K562 (cell line): ENCODE results near the gene C11orf98. TPM values are rescaled to one million over a fixed set of nuclear protein-coding genes. Genes with fewer than 3 reads are reported as not detected.

Experiments
- DNMT1 ChIP-seq: fragments of 450-650 bp; IDR thresholded peaks from 2 replicates; pipeline ENCODE4 v1.6.1; 2016; ENCODE audit warnings: antibody characterized with exemption, mild to moderate bottlenecking
- ELF4 ChIP-seq: fragments of 450-650 bp; formaldehyde crosslinking; IDR thresholded peaks from 2 replicates; pipeline ENCODE4 v1.4.0; 2022; ENCODE audit warnings: missing genetic modification characterization
- LARP7 ChIP-seq: fragments of 450-650 bp; IDR thresholded peaks from 2 replicates; pipeline ENCODE4 v1.6.1; 2016
- MAFG ChIP-seq: fragments of 450-650 bp; conservative IDR thresholded peaks from 2 replicates; pipeline ENCODE4 v1.6.1; 2016; ENCODE audit warnings: missing genetic modification characterization, missing compliant biosample characterization
- NFE2 ChIP-seq: IDR thresholded peaks from 2 replicates; pipeline ENCODE4 v1.6.1; 2014; ENCODE audit warnings: antibody characterized with exemption, low read depth
- PRPF4 ChIP-seq: fragments of 200-400 bp; formaldehyde crosslinking; IDR thresholded peaks from one replicate; pipeline ENCODE4 v1.6.1; 2017; ENCODE audit warnings: low read length, low read depth, mild to moderate bottlenecking; ENCODE audit not compliant: insufficient read depth, poor library complexity, severe bottlenecking
- SLC30A9 ChIP-seq: fragments of 250-450 bp; sonication (Bioruptor Pico); IDR thresholded peaks from 2 replicates; pipeline ENCODE4 v1.8.0; 2022; ENCODE audit warnings: mild to moderate bottlenecking, moderate library complexity
- SP2 ChIP-seq: IDR thresholded peaks from 2 replicates; pipeline ENCODE4 v1.6.1; 2011; ENCODE audit warnings: mild to moderate bottlenecking, low read depth, low read length, moderate library complexity; ENCODE audit not compliant: poor library complexity, severe bottlenecking; ENCODE audit errors: extremely low read depth
- SRSF3 ChIP-seq: fragments of 200-400 bp; formaldehyde crosslinking; IDR thresholded peaks from 2 replicates; pipeline ENCODE4 v1.6.1; 2016; ENCODE audit warnings: mild to moderate bottlenecking, low read length, moderate library complexity; ENCODE audit not compliant: insufficient read depth
- STAT6 ChIP-seq: sonication (generic); formaldehyde crosslinking; IDR thresholded peaks from 2 replicates; pipeline ENCODE4 v1.8.1; 2023; ENCODE audit warnings: mild to moderate bottlenecking, missing genetic modification reagents
- TAF1 ChIP-seq: IDR thresholded peaks from 2 replicates; pipeline ENCODE4 v1.6.1; 2011; ENCODE audit warnings: mild to moderate bottlenecking, low read length, moderate library complexity; ENCODE audit not compliant: insufficient read depth, control insufficient read depth, severe bottlenecking; ENCODE audit errors: extremely low read depth
- TBL1XR1 ChIP-seq, 2 experiments: IDR thresholded peaks; 2 replicates each; pipeline ENCODE4 v1.6.1; 2012; ENCODE audit warnings: improper control_type of control experiment in 2 of 2, low read length in 2 of 2, mild to moderate bottlenecking in 1 of 2
- TFAM ChIP-seq: fragments of 250-450 bp; sonication (Bioruptor Pico); conservative IDR thresholded peaks from 2 replicates; pipeline ENCODE4 v1.5.0; 2021; ENCODE audit warnings: mild to moderate bottlenecking, moderate library complexity
- TRIM28 ChIP-seq: fragments of 450-650 bp; IDR thresholded peaks from 2 replicates; pipeline ENCODE4 v1.6.1; 2017
- XRCC5 ChIP-seq: fragments of 200-400 bp; formaldehyde crosslinking; IDR thresholded peaks from 2 replicates; pipeline ENCODE4 v1.6.1; 2017; ENCODE audit warnings: low read depth, mild to moderate bottlenecking, low read length
- ZC3H8 ChIP-seq: fragments of 450-650 bp; IDR thresholded peaks from 2 replicates; pipeline ENCODE4 v1.6.1; 2017
- ZNF146 ChIP-seq: IDR thresholded peaks from one replicate; pipeline ENCODE4 v1.6.1; 2018; ENCODE audit warnings: missing compliant biosample characterization; ENCODE audit not compliant: unreplicated experiment
- ZNF253 ChIP-seq: fragments of 250-450 bp; sonication (Bioruptor Pico); conservative IDR thresholded peaks from 2 replicates; pipeline ENCODE4 v1.6.1; 2021; ENCODE audit warnings: mild to moderate bottlenecking
- ZNF384 ChIP-seq: IDR thresholded peaks from 2 replicates; pipeline ENCODE4 v1.6.1; 2012; ENCODE audit warnings: low read depth, low read length, improper control_type of control experiment
- ZNF668 ChIP-seq: fragments of 250-450 bp; sonication (Bioruptor Pico); IDR thresholded peaks from 2 replicates; pipeline ENCODE4 v1.8.0; 2022; ENCODE audit warnings: mild to moderate bottlenecking, inconsistent platforms
- ZNF76 ChIP-seq: fragments of 250-450 bp; sonication (Bioruptor Pico); IDR thresholded peaks from 2 replicates; pipeline ENCODE4 v1.4.0; 2020; ENCODE audit warnings: mild to moderate bottlenecking, moderate library complexity, borderline replicate concordance
- polyA plus RNA-seq, 8 experiments: library from polyadenylated mRNA; depleted of rRNA in 4 of 8; stranded (reverse) in 5 of 8; unstranded in 3 of 8; fragments of >200 nt; fragmentation: Nextera tagmentation in 2 of 8; fragmentation: Illumina TruSeq in 1 of 8; extraction: Ambion mirVana in 2 of 8; extraction: Trizol in 1 of 8; gene quantifications; 2 replicates each; pipeline versions ENCODE4 v1.2.1 to v1.2.3, GENCODE V29; 2011 to 2014; ENCODE audit warnings: inconsistent platforms in 1 of 8, missing spikeins in 1 of 8
- total RNA-seq, 7 experiments: library from RNA; depleted of rRNA in 6 of 7; stranded (reverse); fragments of >200 nt in 6 of 7; fragmentation: Illumina TruSeq in 2 of 7; extraction: Trizol in 2 of 7; gene quantifications; 2 replicates each; pipeline versions ENCODE4 v1.2.1 to v1.2.3, GENCODE V29; 2011 to 2021; ENCODE audit warnings: low replicate concordance in 1 of 7

C11orf98 gene
- total and polyA plus RNA-seq, 9 of the 15 experiments (the other 6 are each of a cell fraction or from before 2014, with no cell fraction given) = 103 to 352 (median 218) TPM

- no peak for TF ChIP-seq ZNF384
- TF ChIP-seq LARP7 = no peak
- TF ChIP-seq TAF1 = peak; percentile 99
- no peak for TF ChIP-seq ZNF668 (CRISPR knock-in tag)
- no peak for TF ChIP-seq SRSF3
- no peak for TF ChIP-seq TRIM28
- TF ChIP-seq TFAM (CRISPR knock-in tag) = no peak
- TF ChIP-seq STAT6 = peak; percentile 31; the same call in 1 of the 2 replicates
- no peak; the same call in 1 of the 2 replicates for TF ChIP-seq ZNF253
- TF ChIP-seq DNMT1 = no peak
- TF ChIP-seq ZNF76 (CRISPR knock-in tag) = no peak
- TF ChIP-seq MAFG (tag) = no peak
- no peak for TF ChIP-seq XRCC5
- no peak for TF ChIP-seq ZNF146
- no peak for TF ChIP-seq ZC3H8
- TF ChIP-seq PRPF4 = peak; percentile 97
- no peak for TF ChIP-seq NFE2
- peak; percentile 53 for TF ChIP-seq ELF4 (CRISPR knock-in tag)
- TF ChIP-seq SLC30A9 = no peak
- TF ChIP-seq SP2 = no peak
- peak; percentile 14 to 17; a peak in 1 of 4 replicates for TF ChIP-seq TBL1XR1 (IDR thresholded peaks at IDR 0.05; ENCODE audit: low read length in 2 of 2)
These were observed at the start of gene C11orf98, which contains the start of gene CSKMT (continued) for GRCh38 chr11:62665075-62665598.
